Astrocyte (in vitro differentiated cells and primary cell): Measurements from ENCODE around the gene SARS1.

Experiments
- EZH2 ChIP-seq: IDR thresholded peaks from 2 replicates; pipeline ENCODE4 v1.6.1; 2012; ENCODE audit warnings: mild to moderate bottlenecking, low read length, inconsistent platforms; ENCODE audit not compliant: insufficient read depth
- TF ChIP-seq, protein P1 (sequence below): IDR thresholded peaks from 2 replicates; pipeline ENCODE4 v1.5.1; 2011; ENCODE audit warnings: low read depth, mild to moderate bottlenecking, inconsistent platforms, low read length, moderate library complexity; ENCODE audit not compliant: insufficient read depth

DNA sequence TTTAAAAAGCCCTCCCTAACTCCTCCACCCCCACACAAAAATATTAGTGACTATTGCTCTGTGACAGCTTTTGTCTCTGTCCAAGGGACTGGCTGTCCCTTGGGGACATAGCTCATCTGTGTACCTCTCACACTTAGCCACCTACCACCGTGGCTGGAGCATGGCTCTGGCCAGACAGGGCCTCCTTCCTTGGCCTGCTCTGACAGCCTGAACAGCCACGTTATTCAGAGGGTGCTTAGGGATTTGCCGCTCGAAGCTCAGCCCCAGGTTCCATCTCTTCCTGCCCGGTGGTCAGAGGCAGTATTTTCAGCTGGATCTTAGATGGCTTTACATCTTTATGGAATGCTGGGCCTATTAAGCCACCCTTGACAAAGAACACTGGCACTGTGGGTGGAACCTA lies 29.5 kb downstream of the SARS1 start:
- TF ChIP-seq, protein P1, sequence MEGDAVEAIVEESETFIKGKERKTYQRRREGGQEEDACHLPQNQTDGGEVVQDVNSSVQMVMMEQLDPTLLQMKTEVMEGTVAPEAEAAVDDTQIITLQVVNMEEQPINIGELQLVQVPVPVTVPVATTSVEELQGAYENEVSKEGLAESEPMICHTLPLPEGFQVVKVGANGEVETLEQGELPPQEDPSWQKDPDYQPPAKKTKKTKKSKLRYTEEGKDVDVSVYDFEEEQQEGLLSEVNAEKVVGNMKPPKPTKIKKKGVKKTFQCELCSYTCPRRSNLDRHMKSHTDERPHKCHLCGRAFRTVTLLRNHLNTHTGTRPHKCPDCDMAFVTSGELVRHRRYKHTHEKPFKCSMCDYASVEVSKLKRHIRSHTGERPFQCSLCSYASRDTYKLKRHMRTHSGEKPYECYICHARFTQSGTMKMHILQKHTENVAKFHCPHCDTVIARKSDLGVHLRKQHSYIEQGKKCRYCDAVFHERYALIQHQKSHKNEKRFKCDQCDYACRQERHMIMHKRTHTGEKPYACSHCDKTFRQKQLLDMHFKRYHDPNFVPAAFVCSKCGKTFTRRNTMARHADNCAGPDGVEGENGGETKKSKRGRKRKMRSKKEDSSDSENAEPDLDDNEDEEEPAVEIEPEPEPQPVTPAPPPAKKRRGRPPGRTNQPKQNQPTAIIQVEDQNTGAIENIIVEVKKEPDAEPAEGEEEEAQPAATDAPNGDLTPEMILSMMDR, result no peak
- TF ChIP-seq EZH2, result no peak
